Ovary (tissue), 9 donors: Measurements from ENCODE around the gene CGNL1. TPM values are rescaled to one million over a fixed set of nuclear protein-coding genes. Genes with fewer than 3 reads are reported as not detected.

Source experiments
- DNase-seq, 5 donors: peaks; one replicate each; pipeline ENCODE4 v3.0.0-alpha.2; 2019 to 2020
- H3K27ac ChIP-seq, 2 donors: fragments of 200-600 bp; one replicate each; pipeline versions ENCODE4 v1.5.1 to v1.8.0; 2019 to 2022
- H3K27me3 ChIP-seq: fragments of 200-600 bp; one replicate; pipeline ENCODE4 v1.8.0; 2022
- H3K36me3 ChIP-seq: fragments of 200-600 bp; sonication (generic); one replicate; pipeline ENCODE4 v1.5.1; 2019
- H3K4me1 ChIP-seq: one replicate; pipeline ENCODE4 v1.8.1; 2013; ENCODE audit warnings: mild to moderate bottlenecking, moderate library complexity; ENCODE audit not compliant: insufficient read depth
- H3K4me3 ChIP-seq: fragments of 200-600 bp; sonication (generic); one replicate; pipeline ENCODE4 v1.5.1; 2017
- H3K9me3 ChIP-seq, 2 donors: fragments of 200-600 bp in 1 of 2; sonication (generic) in 1 of 2; one replicate each; pipeline versions ENCODE4 v1.5.1 to v1.8.1; 2013 to 2019; ENCODE audit warnings: mild to moderate bottlenecking in 1 of 2, moderate library complexity in 1 of 2
- EP300 ChIP-seq: sonication (generic); formaldehyde crosslinking; IDR thresholded peaks from one replicate; pipeline ENCODE4 v1.6.1; 2017; ENCODE audit warnings: antibody characterized with exemption
- POLR2A ChIP-seq: fragments of 450-650 bp; IDR thresholded peaks from one replicate; pipeline ENCODE4 v1.6.1; 2017; ENCODE audit warnings: antibody characterized with exemption, mild to moderate bottlenecking, moderate library complexity
- WGBS, 3 donors: extraction: QIAGEN DNeasy Blood & Tissue Kit in 1 of 3; methylation state at CpG; one replicate each; pipeline versions ENCODE4 v1.1.5 to v1.1.7; 2013 to 2017; 5-methylcytosine and 5-hydroxymethylcytosine counted together
- intact Hi-C, 4 donors: fragments of 100-400 bp; cut with DNase I; formaldehyde crosslinking; loops; one replicate each; pipeline versions ENCODE4 v1.11.0 to v1.15.1; 2022 to 2023
- polyA plus RNA-seq, 2 donors: library from polyadenylated mRNA; stranded (reverse); fragments of 200-250 nt in 1 of 2; fragments of 350-450 nt in 1 of 2; fragmentation: Illumina TruSeq in 1 of 2; extraction: RNeasy Lipid Tissue Mini Kit (QIAGEN cat#74804) in 1 of 2; gene quantifications; one replicate each; pipeline ENCODE4 v1.2.3, GENCODE V29; 2013 to 2014
- total RNA-seq, 7 donors: library from RNA; depleted of rRNA in 2 of 7; stranded (reverse); fragments of >200 nt in 2 of 7; fragmentation: NEBNext Ultra II Directional in 3 of 7; extraction: Animal tissue kit (Norgen Biotek cat#: 25700) in 3 of 7; gene quantifications; one replicate each; pipeline versions ENCODE4 v1.1.0 to v1.2.4, GENCODE V29; 2016 to 2023
- TF ChIP-seq, protein P1 (sequence below), 3 donors: fragments of 450-650 bp in 2 of 3; fragments of 200-600 bp in 1 of 3; IDR thresholded peaks; one replicate each; pipeline versions ENCODE4 v1.5.1 to v1.8.0; 2016 to 2022; ENCODE audit warnings: antibody characterized with exemption in 3 of 3, mild to moderate bottlenecking in 1 of 3
- donor health status: DM: no; HTN: no; CAD: no; lungs with moderate emphysema.
- donor health status: DM: no; HTN: no; CAD: no.
- donor health status: Bipolar disorder and iron deficiency.
- donor health status: DM: yes; HTN: yes; CAD: no.
- donor health status: DM: no; HTN: no; CAD: no.
- donor health status: DM: yes; HTN: yes; CAD: no.

Gene CGNL1
- total and polyA plus RNA-seq, 9 donors, result 7.8 to 26.1 (median 13.6) TPM

- peak in 1 of 5 donors; percentile 29 for DNase-seq
- H3K4me1 ChIP-seq, result peaks cover 5% of the 10 kb centered on the region
- intact Hi-C loops, result no loop called here
- H3K9me3 ChIP-seq, result no peaks in the 10 kb centered on the region
- no peaks in the 10 kb centered on the region for H3K27me3 ChIP-seq
- TF ChIP-seq, protein P1, sequence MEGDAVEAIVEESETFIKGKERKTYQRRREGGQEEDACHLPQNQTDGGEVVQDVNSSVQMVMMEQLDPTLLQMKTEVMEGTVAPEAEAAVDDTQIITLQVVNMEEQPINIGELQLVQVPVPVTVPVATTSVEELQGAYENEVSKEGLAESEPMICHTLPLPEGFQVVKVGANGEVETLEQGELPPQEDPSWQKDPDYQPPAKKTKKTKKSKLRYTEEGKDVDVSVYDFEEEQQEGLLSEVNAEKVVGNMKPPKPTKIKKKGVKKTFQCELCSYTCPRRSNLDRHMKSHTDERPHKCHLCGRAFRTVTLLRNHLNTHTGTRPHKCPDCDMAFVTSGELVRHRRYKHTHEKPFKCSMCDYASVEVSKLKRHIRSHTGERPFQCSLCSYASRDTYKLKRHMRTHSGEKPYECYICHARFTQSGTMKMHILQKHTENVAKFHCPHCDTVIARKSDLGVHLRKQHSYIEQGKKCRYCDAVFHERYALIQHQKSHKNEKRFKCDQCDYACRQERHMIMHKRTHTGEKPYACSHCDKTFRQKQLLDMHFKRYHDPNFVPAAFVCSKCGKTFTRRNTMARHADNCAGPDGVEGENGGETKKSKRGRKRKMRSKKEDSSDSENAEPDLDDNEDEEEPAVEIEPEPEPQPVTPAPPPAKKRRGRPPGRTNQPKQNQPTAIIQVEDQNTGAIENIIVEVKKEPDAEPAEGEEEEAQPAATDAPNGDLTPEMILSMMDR (IDR thresholded peaks at IDR 0.05), result no peak
- no peak for TF ChIP-seq EP300
- no peak for TF ChIP-seq POLR2A
- H3K27ac ChIP-seq, result no peak overlapping the region
- no peak overlapping the region for H3K4me3 ChIP-seq
- WGBS, 3 donors, result 27 to 46% (median 29%) methylated on average over 9 of the region's 9 CpGs
- no peaks in the 10 kb centered on the region for H3K36me3 ChIP-seq
These were observed 51.1 kb downstream of the CGNL1 start for GRCh38 chr15:57427367-57427821.

DNA sequence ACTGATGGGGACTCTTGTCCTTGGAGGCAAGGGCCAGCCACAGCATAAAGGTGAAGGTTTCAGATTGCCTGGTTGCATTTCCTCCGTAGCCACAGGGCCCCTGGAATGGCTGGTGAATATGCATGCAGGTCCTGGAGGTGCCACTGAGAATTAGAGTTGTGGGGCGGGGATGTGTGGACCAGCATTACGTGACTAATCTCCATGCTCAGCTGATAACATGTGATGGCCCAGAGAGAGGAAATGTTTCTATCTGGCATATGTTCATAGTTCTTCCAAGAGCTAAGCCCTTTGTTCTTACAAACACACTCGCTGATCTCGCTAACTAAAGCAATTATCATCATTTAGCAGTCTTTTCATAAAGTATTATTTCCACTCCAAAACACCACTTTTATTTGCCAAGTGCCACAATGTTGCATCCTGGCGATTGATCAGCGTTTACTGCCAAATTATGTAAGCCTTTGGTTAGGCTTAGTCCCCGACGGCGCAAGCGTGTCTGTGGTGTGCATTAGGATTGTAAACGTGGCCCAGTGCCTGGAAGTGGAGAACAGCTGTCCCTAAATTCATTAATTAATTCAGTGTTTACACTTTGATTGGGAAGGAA is 55.9 kb downstream of the CGNL1 start:
- no peak overlapping the region for H3K4me3 ChIP-seq
- H3K27me3 ChIP-seq, result no peaks in the 10 kb centered on the region
- 16 to 45% (median 22%) methylated on average over 12 of the region's 12 CpGs for WGBS, 3 donors
- peaks cover 7% of the 10 kb centered on the region for H3K4me1 ChIP-seq
- H3K9me3 ChIP-seq, result no peaks in the 10 kb centered on the region
- H3K36me3 ChIP-seq, result no peaks in the 10 kb centered on the region
- TF ChIP-seq, protein P1 (IDR thresholded peaks at IDR 0.05), result no peak
- TF ChIP-seq POLR2A (no peak), EP300 (no peak)
- intact Hi-C loops, result no loop called here
- no peak for DNase-seq
- H3K27ac ChIP-seq, result no peak overlapping the region

DNA sequence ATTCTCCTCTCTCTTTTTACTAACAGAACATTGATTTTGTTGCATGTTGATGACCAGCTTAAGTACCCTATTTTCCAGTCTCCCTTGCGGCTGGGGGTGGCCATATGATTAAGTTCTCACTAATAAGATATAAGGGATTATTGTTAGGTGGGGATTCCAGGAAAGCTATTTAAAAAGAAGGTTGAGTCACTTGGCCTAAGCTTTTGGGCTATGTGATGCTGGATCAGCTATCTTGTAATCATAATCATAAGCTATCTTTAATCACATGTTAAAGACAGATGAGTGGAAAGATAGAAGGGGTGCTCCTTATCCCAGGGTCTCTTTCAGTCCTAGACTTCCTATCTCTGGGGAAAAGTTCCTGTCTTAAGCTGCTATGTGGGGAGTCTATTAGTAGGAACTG is 59.9 kb downstream of the CGNL1 start:
- Histone ChIP-seq H3K27ac (no peak overlapping the region), H3K27me3 (no peaks in the 10 kb centered on the region), H3K4me1 (peaks cover 7% of the 10 kb centered on the region), H3K36me3 (no peaks in the 10 kb centered on the region), H3K9me3 (no peaks in the 10 kb centered on the region), H3K4me3 (no peak overlapping the region)
- 92 to 95% (median 93%) methylated on average over 1 of the region's 1 CpG for WGBS, 3 donors
- intact Hi-C loops, result no loop called here
- no peak for TF ChIP-seq EP300
- no peak for DNase-seq

GRCh38 chr15:57436961-57437360 is 60.7 kb downstream of the CGNL1 start:
- WGBS, 3 donors, result 17 to 24% (median 23%) methylated on average over 2 of the region's 2 CpGs
- TF ChIP-seq, protein P1 (IDR thresholded peaks at IDR 0.05), result no peak
- TF ChIP-seq EP300 (no peak), POLR2A (no peak)
- H3K4me3 ChIP-seq, result no peak overlapping the region
- H3K27ac ChIP-seq, result no peak overlapping the region
- H3K4me1 ChIP-seq, result peaks cover 5% of the 10 kb centered on the region
- H3K9me3 ChIP-seq, result no peaks in the 10 kb centered on the region
- no peak for DNase-seq
- H3K36me3 ChIP-seq, result no peaks in the 10 kb centered on the region
- intact Hi-C loops, result no loop called here
- H3K27me3 ChIP-seq, result no peaks in the 10 kb centered on the region

- 83 to 88% (median 86%) methylated on average over 3 of the region's 3 CpGs for WGBS, 3 donors
- intact Hi-C loops, result no loop called here
- Histone ChIP-seq H3K27ac (no peak overlapping the region), H3K27me3 (no peaks in the 10 kb centered on the region), H3K36me3 (no peaks in the 10 kb centered on the region), H3K4me3 (no peak overlapping the region), H3K9me3 (no peaks in the 10 kb centered on the region), H3K4me1 (peaks cover 2% of the 10 kb centered on the region)
- DNase-seq, result no peak
- TF ChIP-seq POLR2A (no peak), EP300 (no peak)
- TF ChIP-seq, protein P1 (IDR thresholded peaks at IDR 0.05), result no peak
These were observed 61.3 kb downstream of the CGNL1 start for GRCh38 chr15:57437564-57437963.
